Kidney glomerular epithelial cell (primary cell): ENCODE data around the gene SMIM22.

Experiments
- DNase-seq: peaks from one replicate; lab custom pipeline; 2025; lab: John Stamatoyannopoulos, UW

Gene SMIM22

GRCh38 chr16:4795181-4795827 is at the start of gene SMIM22:
Gene SMIM22 (plus strand): TSS chr16:4795369. CDS start chr16:4795735, 366 bp downstream.
- DNase-seq, result no peak

DNA sequence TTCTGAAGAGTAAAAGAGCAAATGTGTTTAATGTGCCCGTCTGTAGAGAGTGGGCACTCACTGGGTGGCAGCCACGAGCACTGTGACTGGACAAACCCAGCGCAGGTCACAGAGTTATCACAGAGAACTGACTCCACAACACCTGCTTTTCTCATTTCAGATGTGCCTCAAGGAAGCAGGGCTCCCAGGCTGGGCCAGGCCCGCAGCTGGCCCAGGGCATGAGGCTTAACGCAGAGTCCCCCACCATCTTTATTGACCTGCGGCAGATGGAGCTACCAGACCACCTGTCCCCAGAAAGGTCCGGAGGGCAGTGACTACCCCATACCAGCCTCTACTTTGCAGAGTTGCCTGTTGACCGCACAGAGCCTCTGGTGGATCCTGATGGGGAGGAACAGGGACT is 49.0 kb upstream of the SMIM22 start:
- no peak for DNase-seq

GRCh38 chr16:4746991-4747574 is 48.1 kb upstream of the SMIM22 start:
- DNase-seq, result no peak

DNA sequence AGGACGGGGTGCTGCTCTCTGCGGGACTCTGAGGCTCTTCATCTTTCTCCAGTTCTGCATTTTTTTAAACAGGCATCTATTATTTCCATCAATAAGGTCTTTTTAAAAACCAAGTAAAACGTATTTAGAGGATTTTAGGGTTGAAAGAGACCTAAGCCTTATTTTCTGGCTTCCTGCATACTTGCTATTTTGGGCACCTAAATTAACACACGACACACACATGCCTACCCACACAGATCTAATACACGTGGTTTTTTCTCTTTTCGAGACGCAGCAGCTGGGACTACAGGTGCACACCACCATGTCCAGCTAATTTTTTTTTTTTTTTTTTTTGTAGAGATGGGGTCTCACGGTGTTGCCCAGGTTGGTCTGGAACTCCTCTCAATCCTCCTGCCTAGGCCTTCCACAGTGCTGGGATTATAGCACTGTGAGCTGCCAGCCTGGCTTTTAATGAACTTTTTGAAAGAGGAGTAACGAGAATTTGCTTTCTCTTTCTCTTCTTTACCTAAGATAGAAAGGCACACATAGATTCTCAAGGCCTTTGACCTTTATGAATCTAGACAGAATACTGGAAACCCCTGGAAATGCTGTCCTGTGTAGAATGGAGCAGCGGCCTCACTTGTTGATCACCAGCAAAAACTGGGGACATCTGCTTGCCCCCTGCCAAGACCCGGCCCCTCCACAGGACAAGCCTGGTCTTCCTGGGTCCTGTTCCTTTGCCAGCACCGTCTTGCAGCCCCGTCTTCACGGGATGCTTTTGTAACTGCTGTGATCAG is 47.1 kb upstream of the SMIM22 start:
- no peak for DNase-seq

GRCh38 chr16:4748682-4749411 is 46.3 kb upstream of the SMIM22 start:
- DNase-seq, result no peak

GRCh38 chr16:4749700-4750257 is 45.4 kb upstream of the SMIM22 start:
- DNase-seq, result no peak

GRCh38 chr16:4750896-4751295 is 44.3 kb upstream of the SMIM22 start:
- no peak for DNase-seq

- DNase-seq, result no peak
Measured at GRCh38 chr16:4752351-4753100, 42.6 kb upstream of the SMIM22 start.

GRCh38 chr16:4753227-4753626 is 41.9 kb upstream of the SMIM22 start:
- DNase-seq, result no peak

DNA sequence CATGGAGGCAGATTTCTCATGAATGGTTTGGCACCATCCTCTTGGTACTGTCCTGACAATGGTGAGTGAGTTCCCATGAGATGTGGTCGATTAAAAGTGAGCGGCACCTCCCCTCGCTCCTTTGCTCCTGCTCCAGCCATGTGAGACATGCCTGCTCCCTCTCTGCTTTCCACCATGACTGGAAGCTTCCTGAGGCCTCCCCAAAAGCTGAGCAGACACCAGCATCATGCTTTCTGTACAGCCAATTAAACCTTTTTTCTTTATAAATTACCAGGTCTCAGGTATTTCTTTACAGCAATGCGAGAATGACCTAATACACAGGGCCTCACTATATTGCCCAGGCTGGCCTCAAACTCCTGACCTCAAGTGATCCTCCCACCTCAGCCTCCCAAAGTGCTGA is 40.3 kb upstream of the SMIM22 start:
- no peak for DNase-seq

- no peak for DNase-seq
Measured at GRCh38 chr16:4755687-4756086, 39.5 kb upstream of the SMIM22 start.

GRCh38 chr16:4760221-4760910 is 34.8 kb upstream of the SMIM22 start:
- DNase-seq, result no peak

GRCh38 chr16:4762205-4762604 is 33.0 kb upstream of the SMIM22 start:
- DNase-seq, result no peak

DNA sequence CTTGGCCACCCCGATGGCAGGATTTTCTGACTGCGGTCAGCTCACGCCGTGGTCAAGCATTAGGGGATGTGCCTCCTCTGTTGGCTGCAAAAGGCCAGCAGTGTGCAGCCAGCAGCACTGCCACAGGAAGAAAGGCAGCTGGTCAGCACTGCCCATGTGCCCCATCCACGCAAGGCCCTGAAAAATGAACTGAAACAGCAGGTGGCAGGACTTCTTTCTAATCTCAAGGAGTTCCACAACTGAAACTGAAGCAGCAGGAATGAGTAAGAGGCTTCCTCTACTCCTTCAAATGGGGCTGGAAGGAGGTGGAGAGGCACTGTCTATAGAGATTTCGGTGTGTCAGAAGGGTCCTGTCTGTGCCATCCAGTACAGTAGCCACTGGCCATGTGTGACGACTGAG is 31.4 kb upstream of the SMIM22 start:
- no peak for DNase-seq

- no peak for DNase-seq
Measured at GRCh38 chr16:4765511-4766474, 29.4 kb upstream of the SMIM22 start.

- DNase-seq, result peak; percentile 89
Measured at GRCh38 chr16:4766875-4767628, 28.1 kb upstream of the SMIM22 start, which contains the start of gene ZNF500. Gene ZNF500 (minus strand): TSS chr16:4767162. CDS start chr16:4765978, 1,184 bp downstream.

DNA sequence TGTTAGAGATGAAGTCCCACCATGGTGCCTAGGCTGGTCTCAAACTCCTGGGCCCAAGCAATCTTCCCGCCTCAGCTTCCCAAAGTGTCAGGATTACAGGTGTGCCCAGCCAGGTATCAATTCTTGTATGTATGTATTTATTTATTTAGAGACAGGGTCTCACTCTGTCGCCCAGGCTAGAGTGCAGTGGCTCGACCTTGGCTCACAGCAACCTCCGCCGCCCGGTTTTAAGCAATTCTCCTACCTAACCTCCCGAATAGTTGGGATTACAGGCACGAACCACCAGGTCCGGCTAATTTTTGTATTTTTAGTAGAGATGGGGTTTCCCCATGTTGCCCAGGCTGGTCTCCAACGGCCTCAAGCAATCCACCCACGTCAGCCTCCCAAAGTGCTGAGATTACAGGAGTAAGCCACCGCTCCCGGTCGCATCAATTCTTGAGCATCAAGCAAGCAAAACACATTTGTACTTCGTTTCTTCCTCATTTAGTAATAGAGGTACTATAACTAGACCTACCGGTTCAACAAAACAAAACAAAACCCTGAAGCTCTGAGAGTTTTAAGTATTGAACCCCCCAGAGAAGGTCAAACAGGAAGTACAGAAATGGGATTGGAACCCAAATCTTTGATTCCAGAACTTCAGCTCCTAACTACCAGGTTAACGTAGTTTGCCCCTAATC is 27.2 kb upstream of the SMIM22 start:
- no peak for DNase-seq
